GM21447 (cell line): Measurements from ENCODE around the gene PSMG4.

Experiments
- ATAC-seq: cut with Tn5 transposase; IDR thresholded peaks from one replicate; pipeline ENCODE4 v1.9.1; 2021; ENCODE audit not compliant: unreplicated experiment

Gene PSMG4

DNA sequence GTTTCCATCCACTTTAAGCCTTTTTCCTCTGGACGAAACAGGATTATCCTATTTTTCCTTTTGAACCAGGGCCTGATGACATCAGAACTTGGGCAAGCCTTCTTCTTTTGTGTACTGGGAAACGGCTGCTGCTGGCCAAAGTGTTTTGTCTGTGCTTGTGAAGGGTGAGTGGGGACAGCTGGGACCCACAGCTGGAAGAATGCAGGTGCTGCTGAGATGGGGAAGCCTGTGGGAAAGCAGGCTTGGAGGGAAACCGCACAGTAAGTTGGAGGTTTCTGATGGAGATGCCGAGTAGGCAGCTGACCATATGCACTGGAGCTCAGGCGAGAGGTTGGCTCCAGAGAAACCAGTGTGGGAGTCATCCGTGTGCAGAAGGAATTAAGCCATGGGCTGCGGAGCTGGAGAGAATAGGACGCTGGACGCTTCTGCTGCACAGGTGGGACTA is 8.5 kb upstream of the PSMG4 start:
- no peak for ATAC-seq

DNA sequence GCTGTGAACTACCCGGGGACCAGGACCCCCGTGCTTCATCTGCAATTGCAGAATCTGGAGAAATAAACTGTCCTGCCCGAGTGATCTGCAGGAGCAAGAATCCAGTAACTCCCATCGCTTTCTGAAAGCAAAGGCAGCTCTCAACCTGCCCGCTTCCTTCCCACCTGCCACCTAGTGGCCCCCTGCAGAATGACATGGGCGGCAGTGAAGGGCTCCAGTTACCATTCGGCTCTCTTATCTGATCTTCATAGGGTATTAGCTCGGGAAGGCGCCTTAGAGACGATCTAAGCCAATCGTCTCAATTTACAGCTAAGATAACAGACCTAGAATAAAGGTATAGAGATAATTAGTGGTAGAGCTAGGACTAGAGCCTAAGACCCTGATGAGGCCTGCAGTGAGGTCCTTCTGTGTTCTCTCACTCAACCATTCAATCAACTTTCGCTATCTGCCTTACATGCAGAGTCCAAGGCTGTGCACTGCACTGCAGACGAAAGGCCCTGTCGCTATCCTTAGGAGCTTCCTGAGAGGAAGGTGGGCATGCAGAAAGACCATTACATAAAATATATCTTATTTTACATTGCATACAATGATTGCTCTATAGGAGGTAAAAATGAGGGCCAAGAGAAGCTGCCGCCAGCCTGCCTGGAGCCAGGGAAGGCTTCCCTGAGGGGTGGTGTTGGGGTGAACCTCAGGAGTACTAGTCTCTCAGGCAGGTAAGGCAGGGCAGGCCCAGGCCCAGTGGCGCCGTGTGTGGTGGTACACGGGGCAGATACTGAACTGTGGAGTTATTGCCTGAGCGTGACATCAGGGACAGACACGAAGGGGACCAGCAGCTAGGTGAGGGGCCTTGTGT is 7.1 kb upstream of the PSMG4 start:
- ATAC-seq = peak; percentile 92

DNA sequence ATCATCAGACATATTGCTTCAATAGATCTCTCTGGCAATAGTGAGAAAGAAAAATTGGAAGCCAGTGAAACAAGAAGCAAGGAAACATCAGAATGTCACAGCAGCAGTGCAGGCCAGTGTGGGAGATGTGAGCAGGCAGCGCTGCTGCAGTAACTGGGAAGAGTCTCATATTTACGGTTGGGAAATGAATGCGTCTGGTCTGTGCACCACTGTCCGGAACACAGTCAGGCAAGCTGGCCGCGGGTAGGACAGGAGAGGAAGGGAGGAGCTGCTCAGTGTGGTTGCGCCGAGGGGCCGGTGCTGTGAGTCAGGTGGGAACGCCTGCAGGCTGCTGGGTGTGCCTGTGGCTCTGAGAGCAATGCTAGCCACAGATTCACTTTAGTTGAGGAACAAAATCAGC is 6.4 kb upstream of the PSMG4 start:
- no peak for ATAC-seq

DNA sequence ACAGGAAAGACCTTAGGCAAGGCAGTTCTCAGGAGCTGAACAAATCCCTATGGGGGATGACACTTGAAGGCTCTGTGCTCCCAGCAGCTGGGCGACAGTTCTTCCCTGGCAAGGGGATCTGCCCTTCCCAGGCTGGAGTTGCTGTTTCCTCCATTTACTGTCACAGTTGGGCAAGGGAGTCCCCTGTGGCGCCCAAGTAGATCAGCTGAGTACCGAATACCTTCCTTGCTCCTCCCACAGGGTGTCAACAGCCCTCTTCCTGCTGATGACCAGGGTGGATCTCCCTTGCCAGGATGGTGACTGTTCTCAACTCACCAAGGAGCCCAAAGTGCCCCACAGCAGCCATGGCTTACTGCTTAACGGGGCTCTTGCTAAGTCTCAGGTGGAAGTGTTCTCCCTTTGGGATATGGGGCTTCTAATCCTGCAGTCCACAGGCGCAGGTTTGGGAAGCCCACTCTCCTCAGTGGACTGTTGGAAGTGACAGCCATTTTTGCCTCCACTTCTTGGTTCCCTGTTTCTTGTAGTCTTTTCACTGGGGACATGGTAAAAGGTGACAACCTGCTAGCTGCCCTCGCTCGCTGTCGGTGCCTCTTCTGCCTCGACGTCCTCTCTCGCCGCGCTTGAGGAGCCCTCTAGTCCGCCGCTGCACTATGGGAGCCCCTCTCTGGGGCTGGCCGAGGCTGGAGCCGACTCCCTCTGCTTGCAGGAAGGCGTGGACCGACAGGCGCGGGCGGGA is 5.7 kb upstream of the PSMG4 start:
- no peak for ATAC-seq

DNA sequence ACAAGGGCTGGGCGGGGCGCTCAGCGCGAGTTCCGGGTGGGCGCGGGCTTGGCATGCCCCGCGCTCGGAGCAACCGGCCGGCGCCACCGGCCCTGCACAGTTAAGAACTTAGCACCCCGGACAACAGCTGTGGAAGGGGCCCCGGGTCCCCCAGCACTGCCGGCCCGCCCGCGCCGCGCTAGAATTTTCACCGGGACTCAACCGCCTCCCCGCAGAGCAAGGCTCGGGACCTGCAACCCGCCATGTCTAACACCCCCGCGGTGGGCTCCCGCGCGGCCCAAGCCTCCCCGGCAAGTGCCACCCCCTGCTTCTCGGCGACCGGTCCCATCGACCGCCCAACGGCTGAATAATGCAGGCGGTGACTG is 5.2 kb upstream of the PSMG4 start:
- no peak for ATAC-seq

DNA sequence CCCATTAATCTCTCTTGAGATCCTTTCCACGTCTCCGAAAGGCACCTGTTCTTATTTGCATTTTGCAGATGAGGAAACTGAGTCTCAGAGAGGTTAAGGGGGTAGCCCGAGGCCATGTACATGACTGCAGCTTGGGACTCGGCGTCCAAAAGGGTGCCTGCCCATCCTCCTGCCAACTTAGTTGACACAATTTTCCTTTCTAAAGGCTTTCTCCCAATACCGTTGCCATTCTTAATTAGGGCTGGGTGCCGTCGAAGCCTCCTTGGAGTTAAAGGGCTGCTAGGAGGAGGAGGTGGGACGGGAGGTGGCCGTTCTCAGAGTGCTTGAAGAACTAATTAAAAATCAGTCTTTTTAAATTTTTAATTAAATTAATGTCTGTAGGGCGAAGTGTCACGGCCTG is 546 bp upstream of the PSMG4 start:
- ATAC-seq = no peak

DNA sequence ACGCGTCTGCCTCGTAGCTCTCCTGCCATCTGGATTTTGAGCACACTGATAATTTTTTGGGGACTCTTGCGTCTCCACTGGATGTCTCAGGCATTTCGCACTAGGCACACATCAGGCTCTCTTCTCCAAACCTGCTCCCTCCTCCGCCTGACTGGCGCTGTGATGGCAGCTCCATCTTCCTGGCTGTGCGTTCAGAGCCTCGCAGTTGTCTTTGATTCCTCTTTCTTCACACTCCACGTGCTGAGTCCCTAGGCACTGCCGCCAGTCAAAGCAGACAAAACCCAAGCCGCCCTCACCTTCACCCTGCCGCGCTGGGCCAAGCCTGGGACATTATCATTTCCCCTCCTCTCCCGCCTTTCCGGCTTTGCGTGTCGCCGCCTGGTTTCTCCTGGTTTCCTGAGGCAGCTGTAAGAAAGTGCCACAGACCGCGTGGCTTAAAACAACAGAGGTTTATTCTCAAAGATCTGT is 778 bp downstream of the PSMG4 start:
- ATAC-seq = peak; percentile 35

DNA sequence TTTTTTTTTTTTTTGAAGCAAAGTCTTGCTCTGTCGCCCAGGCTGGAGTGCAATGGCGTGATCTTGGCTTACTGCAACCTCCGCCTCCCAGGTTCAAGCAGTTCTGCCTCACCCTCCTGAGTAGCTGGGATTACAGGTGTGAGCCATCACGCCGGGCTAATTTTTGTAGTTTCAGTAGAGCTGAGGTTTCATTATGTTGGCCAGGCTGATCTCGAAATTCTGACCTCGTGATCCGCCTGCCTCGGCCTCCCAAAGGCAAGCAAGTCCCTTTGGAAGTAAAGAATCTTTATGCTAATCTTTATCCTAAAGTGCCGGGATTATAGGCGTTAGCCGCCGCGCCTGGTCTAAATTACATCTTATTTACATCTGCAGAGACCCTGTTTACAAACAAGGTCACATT is 1.5 kb downstream of the PSMG4 start:
- ATAC-seq = no peak

DNA sequence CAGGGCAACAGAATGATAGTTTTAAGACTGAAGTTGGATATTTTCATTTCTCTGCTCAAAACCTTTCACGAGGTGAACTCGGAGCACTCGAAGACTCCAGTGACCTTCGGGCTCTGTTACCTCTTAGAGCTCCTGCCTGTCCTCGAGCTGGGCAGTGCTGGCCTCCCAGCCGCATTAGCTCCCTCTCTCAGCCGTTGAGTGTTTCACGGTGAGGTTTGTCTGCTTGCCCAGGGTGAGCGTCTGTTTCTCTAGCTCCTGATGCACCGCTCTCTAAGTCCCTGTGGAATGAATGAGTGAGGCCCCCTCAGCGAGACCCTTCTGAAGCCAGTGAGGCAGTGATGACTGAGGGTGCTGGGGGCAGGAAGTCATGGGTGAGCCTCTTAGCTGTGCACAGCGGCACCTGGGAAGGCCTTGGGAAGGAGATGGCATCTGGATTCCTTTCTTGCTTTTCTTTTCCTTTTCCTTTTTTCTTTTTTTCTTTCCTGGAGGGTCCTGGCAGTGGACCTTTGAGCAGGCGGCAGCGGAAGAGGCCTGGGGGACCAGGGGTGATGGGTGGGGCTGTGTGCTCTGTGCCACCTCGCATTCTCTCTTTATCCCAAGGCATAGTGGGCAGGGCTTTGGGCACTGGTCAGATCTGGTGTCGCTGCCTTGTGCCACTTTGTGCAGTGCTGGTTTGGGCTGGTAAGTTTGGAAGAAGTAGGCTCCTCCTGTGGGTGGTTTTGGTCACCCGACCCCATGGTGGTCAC is 2.2 kb downstream of the PSMG4 start:
- ATAC-seq = no peak

DNA sequence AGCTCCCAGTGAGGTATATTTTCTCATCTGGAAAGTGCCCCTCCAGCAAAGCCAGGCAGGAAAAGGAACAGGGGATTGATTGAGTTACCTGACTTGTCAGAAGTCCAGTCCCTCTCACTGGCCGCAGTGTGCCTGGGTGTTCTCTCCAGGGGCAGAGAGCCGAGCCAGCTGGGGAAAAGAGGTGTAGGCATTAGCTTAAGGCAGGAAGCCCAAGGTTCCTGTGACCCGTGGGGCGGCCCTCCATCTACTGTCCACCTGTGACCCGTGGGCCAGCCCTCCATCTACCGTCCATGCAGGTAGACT is 2.7 kb downstream of the PSMG4 start:
- ATAC-seq = no peak

DNA sequence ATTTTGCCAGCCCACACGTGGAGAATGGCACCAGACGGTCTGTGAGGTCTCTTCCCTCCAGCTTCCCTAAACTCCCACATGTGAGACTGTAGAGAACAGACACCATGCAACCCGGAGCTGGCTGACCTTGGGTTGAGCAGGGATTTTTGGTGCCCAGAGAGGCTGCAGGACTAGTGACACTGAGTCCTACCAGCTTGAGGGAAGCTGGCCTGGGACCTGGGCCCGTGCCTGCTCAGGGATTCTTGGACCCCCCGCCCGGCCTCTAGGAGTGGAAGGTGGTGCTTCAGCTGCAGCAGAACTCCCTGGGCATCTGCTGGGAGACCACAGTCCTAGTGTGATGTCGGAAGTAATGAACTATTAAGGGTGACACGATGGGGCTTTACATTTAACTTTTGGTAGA is 3.2 kb downstream of the PSMG4 start:
- no peak for ATAC-seq

DNA sequence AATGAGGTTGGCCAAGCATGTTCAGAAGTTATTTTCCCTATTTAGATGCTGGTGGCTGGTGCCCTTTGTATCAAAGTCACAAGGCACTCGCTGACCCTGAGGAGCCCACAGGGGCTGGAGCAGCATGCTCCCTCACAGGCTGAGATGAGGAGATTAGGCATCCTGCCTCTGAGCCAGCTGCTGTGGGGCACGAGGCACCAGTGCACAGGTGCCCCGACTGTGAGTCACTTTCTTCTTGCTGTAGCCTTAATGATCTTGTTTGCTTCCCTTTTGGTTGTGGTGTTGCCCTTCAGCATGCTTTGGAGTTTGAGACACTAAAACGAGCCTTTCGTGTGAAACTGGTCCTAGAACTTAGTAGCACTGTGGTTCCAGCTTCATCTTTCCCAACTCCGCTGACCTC is 4.3 kb downstream of the PSMG4 start:
- ATAC-seq = no peak

DNA sequence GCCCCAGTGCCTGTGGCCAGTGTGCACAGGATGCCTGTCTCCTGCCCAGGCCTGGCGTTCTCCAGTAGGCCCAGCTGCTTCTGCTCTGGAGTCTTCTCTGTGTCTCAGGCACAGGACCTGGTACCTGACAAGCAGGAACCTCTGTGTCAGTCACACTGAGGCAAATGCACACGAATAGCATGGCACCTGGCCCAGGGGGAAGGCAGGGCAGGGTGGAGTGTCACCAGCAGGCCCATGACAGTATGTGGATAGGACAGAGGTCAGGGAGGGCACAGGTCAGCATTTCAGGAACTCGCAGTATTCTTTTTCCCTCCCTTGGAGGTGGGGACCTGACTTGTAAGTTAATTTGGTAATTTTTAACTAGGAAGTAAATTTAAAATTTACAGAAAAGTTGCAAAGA is 5.6 kb downstream of the PSMG4 start:
- ATAC-seq = no peak

DNA sequence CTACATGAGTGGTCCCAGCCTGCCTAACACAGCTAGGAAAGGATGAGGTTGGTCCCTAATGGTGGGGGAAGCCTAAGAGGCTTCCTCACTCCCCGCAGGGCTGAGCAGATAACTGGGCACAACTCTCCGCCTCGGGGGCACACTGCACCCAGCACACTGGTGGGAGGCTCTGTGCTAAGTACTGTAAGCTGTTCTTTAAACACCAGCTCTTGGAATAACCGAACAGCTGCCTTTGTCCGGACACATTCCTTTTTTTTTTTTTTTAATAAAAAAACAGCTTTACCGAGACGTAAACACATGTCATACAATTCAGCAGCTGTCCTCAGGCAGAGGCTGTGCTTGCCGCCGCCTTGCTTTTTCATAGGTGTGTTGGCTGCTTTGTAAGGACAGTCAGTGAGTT is 6.9 kb downstream of the PSMG4 start:
- ATAC-seq = no peak

DNA sequence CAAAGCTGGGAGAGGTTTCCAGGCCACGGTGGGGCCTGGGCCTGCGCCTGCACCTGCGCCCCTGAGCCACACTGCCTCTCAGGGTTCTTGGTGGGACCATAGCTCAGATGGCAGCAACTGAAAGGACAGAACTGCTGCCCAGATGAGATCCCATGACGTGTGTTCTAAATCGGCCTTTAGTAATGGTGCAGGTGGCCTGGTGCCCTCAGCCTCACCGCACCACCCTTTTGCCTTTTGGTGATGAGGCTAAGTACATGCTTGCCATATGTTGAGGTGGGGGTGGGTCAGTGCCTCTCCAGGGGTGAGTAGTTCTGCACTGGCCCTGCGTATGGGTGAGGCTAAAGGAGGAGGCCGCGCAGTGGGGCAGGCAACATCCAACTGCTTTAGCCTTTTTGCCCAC is 7.4 kb downstream of the PSMG4 start:
- ATAC-seq = no peak

DNA sequence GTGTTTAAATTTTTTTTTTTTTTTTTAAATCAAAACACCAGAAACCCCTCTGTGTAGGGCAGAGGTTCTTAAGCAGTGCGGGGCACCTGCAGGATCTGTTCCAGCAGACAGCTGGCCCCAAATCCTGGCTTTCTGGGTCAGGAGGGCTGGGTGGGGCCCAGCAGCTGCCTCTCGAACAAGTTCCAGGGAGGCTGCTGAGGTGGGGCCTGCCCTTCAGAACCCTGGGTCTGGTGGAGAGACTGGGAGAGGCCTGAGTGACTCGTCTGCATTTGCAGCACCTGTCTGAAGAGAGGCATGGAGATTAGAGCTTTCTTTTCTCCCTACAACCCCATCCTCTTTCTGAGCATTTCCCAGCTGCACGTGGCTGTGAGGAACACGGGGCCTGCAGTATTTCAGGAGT is 8.4 kb downstream of the PSMG4 start:
- no peak for ATAC-seq

DNA sequence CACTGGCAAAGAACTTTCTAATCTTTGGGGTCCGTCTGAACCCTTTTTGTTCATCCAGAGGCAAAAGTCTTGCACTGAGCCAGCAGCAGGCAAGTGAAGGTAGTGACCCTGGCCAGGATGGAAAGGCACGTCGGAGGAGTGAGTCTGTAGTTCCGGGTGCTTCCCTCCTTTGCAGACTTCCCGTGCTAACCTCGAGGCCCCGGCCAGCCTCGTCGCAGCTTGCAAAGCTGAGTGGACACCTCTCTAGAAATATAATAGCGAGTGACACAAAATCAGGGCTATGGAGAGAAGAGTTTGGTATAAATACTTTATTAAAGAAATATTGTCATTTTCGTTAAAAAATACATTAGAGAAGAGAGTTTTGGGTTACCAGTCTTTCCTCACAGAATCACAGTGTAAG is 9.9 kb downstream of the PSMG4 start:
- ATAC-seq = no peak

DNA sequence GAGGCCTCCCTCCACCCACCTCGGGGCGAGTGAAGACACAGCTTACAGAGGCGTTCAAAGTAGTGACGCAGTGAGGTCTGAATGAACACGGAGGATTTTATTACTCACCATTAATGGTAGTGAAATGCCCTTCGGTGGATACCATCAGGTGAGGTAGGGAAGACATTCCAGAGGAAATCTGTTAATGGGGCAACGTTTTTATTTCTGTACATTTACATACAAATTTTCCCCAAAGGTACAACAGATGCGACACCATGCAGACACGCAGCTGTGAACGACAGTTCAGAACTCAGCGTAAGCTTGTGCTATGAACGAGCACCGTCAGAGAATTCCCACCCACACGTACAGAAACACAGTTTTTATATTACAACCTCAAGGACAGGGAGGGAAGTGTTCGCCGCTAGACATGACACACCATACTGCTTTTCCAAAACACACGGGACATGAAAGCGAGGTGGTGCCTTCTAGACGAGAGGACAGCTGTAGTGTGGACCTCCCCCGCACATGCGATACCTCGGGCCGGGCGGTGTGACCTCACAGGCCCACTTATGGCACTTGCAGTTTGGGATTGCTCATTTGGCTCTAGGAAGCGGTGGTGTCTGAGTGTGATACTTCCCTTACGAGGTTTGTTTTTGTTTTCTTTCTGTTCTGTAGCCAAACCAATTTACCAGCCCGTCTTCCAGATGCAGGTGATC is 10.7 kb downstream of the PSMG4 start:
- no peak for ATAC-seq

DNA sequence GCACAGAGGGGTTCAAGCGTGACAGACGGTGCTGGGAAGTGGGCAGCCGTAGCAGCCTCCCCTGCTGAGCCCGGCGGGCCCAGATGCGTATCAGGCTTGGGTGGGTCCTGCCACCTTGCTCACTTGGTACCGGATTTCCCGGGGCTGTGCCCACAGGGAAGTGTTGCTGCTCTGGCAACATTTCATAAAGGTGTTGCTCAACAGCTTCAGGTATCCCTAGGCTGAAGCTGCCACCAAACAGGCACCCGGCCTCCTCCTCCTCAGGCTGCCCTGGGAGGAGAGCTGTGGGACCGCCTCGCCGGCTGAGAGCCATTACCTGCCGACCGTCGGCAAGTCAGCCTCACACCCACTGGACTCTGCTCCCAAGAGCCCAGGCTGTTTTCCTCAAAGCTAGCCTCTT is 11.5 kb downstream of the PSMG4 start:
- ATAC-seq = no peak

DNA sequence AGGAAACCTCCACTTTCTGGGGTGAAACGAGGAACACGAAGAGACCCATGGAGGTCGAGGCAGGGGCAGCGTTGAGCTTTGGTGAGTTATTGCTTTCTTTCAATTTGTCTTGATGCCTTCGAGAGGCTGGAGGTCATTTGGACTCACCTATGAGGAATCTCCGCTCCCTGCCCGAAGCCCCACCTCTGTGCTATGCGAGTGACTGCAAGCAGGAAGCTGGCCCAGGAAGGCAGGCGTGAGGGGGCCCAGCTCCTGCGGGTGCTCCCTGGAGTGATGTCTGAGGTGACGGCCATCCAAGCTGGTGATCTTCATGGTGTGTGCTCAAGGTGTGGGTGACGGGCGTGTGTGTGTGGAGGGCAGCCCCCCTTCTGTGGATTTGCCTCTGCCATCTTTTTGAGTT is 13.0 kb downstream of the PSMG4 start:
- ATAC-seq = no peak

DNA sequence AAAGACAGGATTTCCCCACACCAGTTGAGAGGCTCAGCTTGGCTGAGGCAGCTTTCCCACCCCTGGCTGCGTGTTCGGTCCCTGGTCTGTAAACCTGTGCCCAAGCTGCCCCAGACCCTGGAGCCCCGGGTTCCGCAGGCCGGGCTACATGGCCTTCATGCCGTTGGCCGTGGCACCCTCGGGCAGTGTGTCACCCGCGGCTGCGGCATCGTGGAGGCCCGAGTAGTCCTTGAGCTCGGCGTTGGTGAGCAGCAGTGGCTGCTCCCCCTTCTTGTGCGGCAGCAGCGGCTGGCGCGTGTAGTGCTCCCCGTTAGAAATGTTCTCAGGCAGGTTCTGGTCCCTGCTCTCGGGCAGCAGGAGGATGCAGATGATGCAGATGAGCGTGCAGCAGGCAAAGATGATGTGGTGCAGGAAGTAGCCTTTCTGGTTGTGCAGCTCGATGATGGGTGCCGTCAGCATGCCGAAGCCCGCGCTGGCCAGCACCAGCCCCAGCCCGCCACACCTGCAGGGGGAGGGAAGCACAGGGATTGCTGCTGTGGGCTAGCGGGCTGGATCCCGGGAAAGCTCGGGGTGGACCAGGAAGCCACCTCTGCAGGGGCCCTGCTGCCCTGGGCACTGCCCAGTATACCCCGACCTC is 14.3 kb downstream of the PSMG4 start:
- no peak for ATAC-seq
